CD8-positive, alpha-beta memory T cell (primary cell): ENCODE measurements around the gene AVP. TPM values are rescaled to one million over a fixed set of nuclear protein-coding genes. Genes with fewer than 3 reads are reported as not detected.
"Not testable (repeated sequence)": the region's sequence is repeated elsewhere in the genome, so short reads cannot be mapped to it uniquely, and the experiment has no call there.

Experiments used
- CTCF ChIA-PET: fragments of 350-600 bp; sonication (Branson Sonifier 250); formaldehyde crosslinking; loops from one replicate; lab custom pipeline; 2021; ENCODE audit warnings: antibody characterized with exemption; lab: Charles Lee
- POLR2A ChIA-PET: fragments of 350-600 bp; sonication (Branson Sonifier 250); formaldehyde crosslinking; loops from one replicate; lab custom pipeline; 2021; ENCODE audit warnings: antibody characterized with exemption; lab: Charles Lee
- DNase-seq, 5 donors: peaks; one replicate each; pipeline versions ENCODE4 v3.0.0 to v3.0.0-alpha.2; 2020 to 2022; ENCODE audit warnings: mixed read lengths in 1 of 5
- H3K27ac ChIP-seq: one replicate; pipeline ENCODE4 v1.7.0; 2013; ENCODE audit warnings: low read depth, mild to moderate bottlenecking, low read length, moderate library complexity
- H3K27me3 ChIP-seq: 2 replicates; pipeline ENCODE4 v1.7.0; 2013; ENCODE audit warnings: low read length, mild to moderate bottlenecking; ENCODE audit not compliant: insufficient read depth, poor library complexity, severe bottlenecking
- H3K36me3 ChIP-seq: 2 replicates; pipeline ENCODE4 v1.7.0; 2013; ENCODE audit warnings: mild to moderate bottlenecking, low read length, moderate library complexity; ENCODE audit not compliant: insufficient read depth
- H3K4me1 ChIP-seq: 2 replicates; pipeline ENCODE4 v1.7.0; 2013; ENCODE audit warnings: mild to moderate bottlenecking, low read length, moderate library complexity; ENCODE audit not compliant: insufficient read depth
- H3K4me3 ChIP-seq: 2 replicates; pipeline ENCODE4 v1.7.0; 2013; ENCODE audit warnings: mild to moderate bottlenecking, low read length
- H3K9me3 ChIP-seq: 2 replicates; pipeline ENCODE4 v1.7.0; 2013; ENCODE audit warnings: mild to moderate bottlenecking, low read length
- H3K27ac Mint-ChIP-seq, 8 donors: one replicate each; pipeline ENCODE4 v1.8.0; 2020 to 2021; ENCODE audit warnings: mixed read lengths in 8 of 8, mild to moderate bottlenecking in 6 of 8, inconsistent platforms in 3 of 8, moderate library complexity in 3 of 8
- H3K27me3 Mint-ChIP-seq, 2 donors: one replicate each; pipeline ENCODE4 v1.8.0; 2020 to 2021; ENCODE audit warnings: mixed read lengths in 2 of 2, mild to moderate bottlenecking in 1 of 2, moderate library complexity in 1 of 2
- H3K36me3 Mint-ChIP-seq, 3 donors: one replicate each; pipeline ENCODE4 v1.8.0; 2020 to 2021; ENCODE audit warnings: mixed read lengths in 3 of 3, inconsistent platforms in 1 of 3, mild to moderate bottlenecking in 1 of 3
- H3K4me1 Mint-ChIP-seq, 3 donors: one replicate each; pipeline ENCODE4 v1.8.0; 2020 to 2021; ENCODE audit warnings: mixed read lengths in 3 of 3, inconsistent platforms in 1 of 3, mild to moderate bottlenecking in 1 of 3
- H3K4me3 Mint-ChIP-seq, 7 donors: one replicate each; pipeline ENCODE4 v1.8.0; 2020 to 2021; ENCODE audit warnings: mixed read lengths in 7 of 7, mild to moderate bottlenecking in 6 of 7, moderate library complexity in 4 of 7, inconsistent platforms in 2 of 7
- H3K9me3 Mint-ChIP-seq, 5 donors: one replicate each; pipeline ENCODE4 v1.8.0; 2020 to 2022; ENCODE audit warnings: mixed read lengths in 5 of 5, mild to moderate bottlenecking in 3 of 5, moderate library complexity in 2 of 5, inconsistent platforms in 1 of 5
- polyA plus RNA-seq: library from polyadenylated mRNA; unstranded; fragments of 300-500 nt; fragmentation: Illumina TruSeq; gene quantifications from one replicate; pipeline ENCODE4 v1.2.3, GENCODE V29; 2021
- total RNA-seq, 2 experiments: library from RNA; stranded (reverse); gene quantifications; one replicate each; pipeline ENCODE4 v1.2.3, GENCODE V29; 2021

The AVP gene
- total and polyA plus RNA-seq, 3 experiments from 2014 or later, result not detected

DNA sequence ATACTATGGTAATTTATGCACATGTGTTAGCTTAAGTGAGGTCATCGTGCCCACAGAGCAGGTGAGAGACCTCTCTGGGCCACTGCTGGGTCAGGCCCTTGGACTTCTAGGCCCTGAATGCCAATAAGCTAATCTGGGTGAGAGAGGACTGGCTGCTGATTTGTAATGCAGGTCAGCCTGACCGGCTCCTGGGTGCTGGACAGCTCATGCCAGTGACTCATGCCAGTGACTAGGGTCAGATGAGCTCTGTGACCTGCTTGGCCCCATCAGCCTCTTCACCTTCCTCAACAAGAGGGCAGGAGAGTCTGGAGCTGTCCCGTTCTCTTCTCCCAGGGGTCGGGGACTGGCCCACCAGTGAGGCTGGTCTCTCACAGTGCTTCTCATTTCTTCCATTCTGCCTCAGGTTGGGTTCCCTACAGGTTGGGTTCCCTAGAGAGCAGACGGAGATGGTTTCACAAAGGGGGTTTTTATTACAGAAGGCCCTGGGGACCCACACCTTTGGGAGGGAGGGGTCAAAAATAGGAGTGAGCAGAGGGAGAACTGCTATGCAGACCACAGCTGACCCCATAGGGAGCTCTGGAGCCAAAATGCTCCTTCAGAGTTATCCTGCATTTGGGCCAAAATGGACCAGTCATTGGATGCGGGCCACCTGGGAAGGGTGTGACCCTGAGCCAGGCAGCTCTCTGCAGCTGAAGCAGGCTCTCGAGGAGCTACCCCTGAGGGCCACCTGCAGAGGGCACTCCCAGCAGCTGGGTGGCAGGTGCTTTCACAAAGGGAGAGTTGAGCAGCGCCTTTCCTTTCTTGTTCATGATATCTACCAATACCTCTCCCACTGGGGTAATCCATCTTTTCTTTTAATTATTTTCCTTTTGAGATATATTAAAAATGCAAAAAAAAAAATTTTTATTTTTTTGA, 15.3 kb downstream of the AVP start:
- ChIA-PET CTCF (interaction anchor here (0.9 to 1.6 kb wide), 7 partner anchors 15 to 179 kb away, joined by 3 to 7 read pairs (median 3); no protein-coding TSS in a partner anchor), POLR2A (no interaction called here)
- H3K4me1 Mint-ChIP-seq, result peaks cover 11 to 20% (median 11%) of the 10 kb centered on the region in 3 donors
- Histone ChIP-seq H3K9me3 (no peaks in the 10 kb centered on the region), H3K27me3 (no peaks in the 10 kb centered on the region), H3K4me3 (no peak overlapping the region), H3K4me1 (peaks cover 6% of the 10 kb centered on the region), H3K27ac (no peak overlapping the region), H3K36me3 (no peaks in the 10 kb centered on the region)
- no peak overlapping the region for H3K4me3 Mint-ChIP-seq
- no peaks in the 10 kb centered on the region for H3K9me3 Mint-ChIP-seq
- H3K27me3 Mint-ChIP-seq, result no peaks in the 10 kb centered on the region
- peak in 1 of 5 donors; percentile 59 for DNase-seq
- no peak overlapping the region for H3K27ac Mint-ChIP-seq
- H3K36me3 Mint-ChIP-seq, result peaks cover 0 to 4% (median 0%) of the 10 kb centered on the region in 3 donors

DNA sequence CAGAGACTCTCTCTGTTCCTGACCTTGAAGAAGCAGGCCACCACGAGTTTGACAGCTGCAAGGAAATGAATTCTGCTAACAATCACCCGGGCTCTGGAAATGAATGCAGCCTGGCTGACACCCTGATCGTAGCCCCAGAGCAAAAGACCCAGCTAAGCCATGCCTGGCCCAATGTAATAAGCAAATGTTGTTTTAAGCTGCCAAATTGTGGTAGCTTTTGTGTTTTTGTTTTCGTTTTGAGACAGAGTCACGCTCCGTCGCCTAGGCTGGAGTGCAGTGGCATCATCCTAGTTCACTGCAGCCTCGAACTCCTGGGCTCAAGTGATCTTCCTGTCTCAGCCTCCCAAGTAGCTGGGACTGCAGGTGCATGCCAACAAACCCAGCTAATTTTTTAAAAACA, 16.4 kb downstream of the AVP start:
- DNase-seq, result no peak
- H3K36me3 Mint-ChIP-seq, result peaks cover 0 to 4% (median 0%) of the 10 kb centered on the region in 3 donors

DNA sequence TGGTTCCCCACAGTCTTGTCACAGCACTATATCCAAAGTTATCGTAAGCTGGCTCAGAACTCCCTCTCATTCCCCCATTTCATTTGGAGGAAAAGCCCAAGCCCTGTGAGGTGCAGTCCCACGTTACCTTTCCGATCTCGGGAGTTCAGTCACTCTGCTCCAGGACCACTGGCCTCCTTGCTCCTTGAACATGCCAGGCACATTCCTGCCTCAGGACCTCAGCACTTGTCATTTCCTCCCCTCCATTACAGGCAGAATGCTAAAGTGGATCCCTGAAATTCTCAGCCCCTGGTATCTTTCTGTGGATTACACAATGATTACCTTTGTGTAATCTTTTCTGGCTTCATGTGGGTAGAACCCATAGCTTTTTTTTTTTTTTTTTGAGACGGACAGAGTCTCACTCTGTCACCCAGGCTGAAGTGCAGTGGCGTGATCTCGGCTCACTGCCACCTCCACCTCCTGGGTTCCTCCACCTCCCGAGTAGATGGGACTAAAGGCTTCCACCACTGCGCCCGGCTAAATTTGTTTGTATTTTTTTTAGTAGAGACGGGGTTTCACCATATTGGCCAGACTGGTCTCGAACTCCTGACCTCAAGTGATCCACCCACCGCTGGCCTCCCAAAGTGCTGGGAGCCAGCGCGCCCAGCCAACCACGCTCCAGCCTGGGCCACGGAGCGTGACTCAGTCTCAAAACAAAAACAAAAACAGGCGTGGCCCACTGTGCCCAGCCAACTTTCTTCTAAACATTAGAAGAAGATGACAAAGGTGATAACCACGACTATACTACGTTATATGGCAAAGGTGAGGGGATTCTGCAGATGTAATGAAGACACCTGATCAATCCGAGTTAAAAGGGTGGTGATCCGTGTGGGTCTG, 17.1 kb downstream of the AVP start:
- no peak for DNase-seq
- ChIA-PET POLR2A (no interaction called here), CTCF (no interaction called here)
- no peak overlapping the region for H3K4me3 Mint-ChIP-seq
- no peaks in the 10 kb centered on the region for H3K27me3 Mint-ChIP-seq
- no peaks in the 10 kb centered on the region for H3K9me3 Mint-ChIP-seq
- no peak overlapping the region for H3K27ac ChIP-seq
- peaks cover 2% of the 10 kb centered on the region for H3K4me1 ChIP-seq
- no peaks in the 10 kb centered on the region for H3K27me3 ChIP-seq
- H3K9me3 ChIP-seq, result no peaks in the 10 kb centered on the region
- H3K36me3 Mint-ChIP-seq, result peaks cover 0 to 4% (median 0%) of the 10 kb centered on the region in 3 donors
- no peak overlapping the region for H3K4me3 ChIP-seq
- H3K27ac Mint-ChIP-seq, result peak overlapping the region in 2 of 8 donors; percentile 59 to 66
- H3K4me1 Mint-ChIP-seq, result peaks cover 9 to 17% (median 11%) of the 10 kb centered on the region in 3 donors
- no peaks in the 10 kb centered on the region for H3K36me3 ChIP-seq

More for the DNA sequence above, 16.4 kb downstream of the AVP start:
- Histone ChIP-seq H3K27me3 (no peaks in the 10 kb centered on the region), H3K27ac (no peak overlapping the region), H3K4me3 (no peak overlapping the region), H3K36me3 (no peaks in the 10 kb centered on the region), H3K9me3 (no peaks in the 10 kb centered on the region), H3K4me1 (peaks cover 6% of the 10 kb centered on the region)
- peaks cover 11 to 20% (median 11%) of the 10 kb centered on the region in 3 donors for H3K4me1 Mint-ChIP-seq
- peak overlapping the region in 1 of 8 donors; percentile 66 for H3K27ac Mint-ChIP-seq
- ChIA-PET CTCF (no interaction called here), POLR2A (no interaction called here)
- H3K4me3 Mint-ChIP-seq, result no peak overlapping the region
- no peaks in the 10 kb centered on the region for H3K9me3 Mint-ChIP-seq
- H3K27me3 Mint-ChIP-seq, result no peaks in the 10 kb centered on the region

DNA sequence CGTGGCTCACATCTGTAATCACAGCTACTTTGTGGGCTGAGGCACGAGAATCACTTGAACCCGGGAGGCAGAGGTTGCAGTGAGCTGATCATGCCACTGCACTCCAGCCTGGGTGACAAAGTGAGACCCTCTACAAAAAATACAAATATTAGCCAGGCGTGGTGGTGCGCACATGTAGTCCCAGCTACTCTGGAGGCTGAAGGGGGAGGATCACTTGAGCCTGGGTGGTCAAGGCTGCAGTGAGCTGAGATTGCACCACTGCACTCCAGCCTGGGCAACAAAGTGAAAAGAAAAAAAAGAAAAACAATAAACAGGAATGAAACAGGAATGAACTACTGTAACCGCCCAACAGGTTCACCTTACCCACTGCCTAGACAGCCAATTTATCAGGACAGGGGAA, 20.4 kb downstream of the AVP start:
- CTCF ChIA-PET, H3K36me3 ChIP-seq, H3K4me1 Mint-ChIP-seq, DNase-seq, H3K4me3 ChIP-seq, H3K27me3 ChIP-seq, H3K9me3 Mint-ChIP-seq, H3K27me3 Mint-ChIP-seq, H3K9me3 ChIP-seq, POLR2A ChIA-PET, H3K4me3 Mint-ChIP-seq, H3K4me1 ChIP-seq, H3K27ac Mint-ChIP-seq, H3K36me3 Mint-ChIP-seq, H3K27ac ChIP-seq: not testable (repeated sequence)

DNA sequence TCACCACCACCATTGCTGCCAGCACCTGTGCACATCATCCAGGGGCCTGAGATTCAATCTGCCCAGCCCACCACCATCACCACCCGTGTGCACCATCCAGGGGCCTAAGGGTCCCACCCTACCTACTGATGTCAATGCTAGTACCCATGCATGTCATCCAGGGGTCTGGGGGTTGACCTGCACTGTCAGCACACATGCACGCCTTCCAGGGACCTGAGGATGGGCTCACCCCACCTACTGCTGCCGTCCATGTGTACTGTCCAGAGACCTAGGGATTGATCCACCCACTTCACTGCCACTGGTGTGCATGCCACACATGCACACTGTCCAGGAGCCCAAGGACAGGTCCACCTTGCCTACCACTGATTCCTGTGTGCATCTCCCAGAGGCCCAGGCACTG, 25.0 kb downstream of the AVP start:
- no peak overlapping the region for H3K27ac ChIP-seq
- Mint-ChIP-seq H3K36me3 (peaks cover 0 to 2% (median 0%) of the 10 kb centered on the region in 3 donors), H3K27ac (no peak overlapping the region), H3K4me3 (no peak overlapping the region), H3K27me3 (peaks cover 0 to 3% of the 10 kb centered on the region in 2 donors), H3K4me1 (peaks cover 0 to 5% (median 0%) of the 10 kb centered on the region in 3 donors), H3K9me3 (no peaks in the 10 kb centered on the region)
- H3K9me3 ChIP-seq, result no peaks in the 10 kb centered on the region
- H3K4me3 ChIP-seq, result no peak overlapping the region
- CTCF ChIA-PET, result no interaction called here
- H3K4me1 ChIP-seq, result no peaks in the 10 kb centered on the region
- H3K27me3 ChIP-seq, result no peaks in the 10 kb centered on the region
- no peak for DNase-seq
- no peaks in the 10 kb centered on the region for H3K36me3 ChIP-seq
- POLR2A ChIA-PET, result no interaction called here

DNA sequence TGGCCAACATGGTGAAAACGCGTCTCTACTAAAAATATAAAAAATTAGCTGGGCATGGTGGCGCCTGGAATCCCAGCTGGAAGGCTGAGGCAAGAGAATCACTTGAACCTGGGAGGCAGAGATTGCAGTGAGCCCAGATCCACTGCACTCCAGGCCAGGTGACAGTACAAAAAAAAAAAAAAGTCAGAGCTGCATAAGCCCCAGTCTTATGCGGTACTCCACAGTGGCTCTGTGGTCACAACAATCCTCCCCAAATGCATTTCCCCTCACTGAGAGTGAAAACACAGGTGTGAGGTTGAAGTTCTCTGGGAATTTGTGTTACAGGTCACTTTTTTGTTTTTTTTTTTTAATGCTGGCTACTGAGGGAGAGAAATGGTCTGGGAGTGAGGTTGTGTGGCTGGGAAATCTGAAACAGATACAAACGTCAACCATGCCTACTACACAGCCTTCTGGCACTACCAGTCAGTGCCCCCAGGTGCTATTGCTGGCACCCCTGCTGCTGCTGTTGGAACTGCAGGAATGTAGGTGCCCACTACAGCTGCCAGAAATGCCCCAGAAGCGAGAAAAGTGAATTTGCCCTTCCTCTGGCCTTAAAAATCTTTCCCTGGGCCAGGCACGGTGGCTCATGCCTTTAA, 33.0 kb downstream of the AVP start:
- peaks cover 0 to 34% (median 0%) of the 10 kb centered on the region in 3 donors for H3K36me3 Mint-ChIP-seq
- H3K9me3 ChIP-seq, result no peaks in the 10 kb centered on the region
- no peaks in the 10 kb centered on the region for H3K27me3 Mint-ChIP-seq
- H3K4me1 ChIP-seq, result peaks cover 11% of the 10 kb centered on the region
- peaks cover 14% of the 10 kb centered on the region for H3K36me3 ChIP-seq
- H3K4me3 Mint-ChIP-seq, result no peak overlapping the region
- H3K27me3 ChIP-seq, result no peaks in the 10 kb centered on the region
- ChIA-PET POLR2A (interaction anchor here (0.7 kb wide), 1 partner anchor 17 kb away, joined by 4 read pairs; no protein-coding TSS in a partner anchor), CTCF (interaction anchor here (1.6 kb wide), 1 partner anchor 23 kb away, joined by 4 read pairs; no protein-coding TSS in a partner anchor)
- no peak overlapping the region for H3K4me3 ChIP-seq
- no peak for DNase-seq
- peaks cover 7 to 21% (median 8%) of the 10 kb centered on the region in 3 donors for H3K4me1 Mint-ChIP-seq
- no peak overlapping the region for H3K27ac Mint-ChIP-seq
- H3K27ac ChIP-seq, result no peak overlapping the region
- no peaks in the 10 kb centered on the region for H3K9me3 Mint-ChIP-seq

DNA sequence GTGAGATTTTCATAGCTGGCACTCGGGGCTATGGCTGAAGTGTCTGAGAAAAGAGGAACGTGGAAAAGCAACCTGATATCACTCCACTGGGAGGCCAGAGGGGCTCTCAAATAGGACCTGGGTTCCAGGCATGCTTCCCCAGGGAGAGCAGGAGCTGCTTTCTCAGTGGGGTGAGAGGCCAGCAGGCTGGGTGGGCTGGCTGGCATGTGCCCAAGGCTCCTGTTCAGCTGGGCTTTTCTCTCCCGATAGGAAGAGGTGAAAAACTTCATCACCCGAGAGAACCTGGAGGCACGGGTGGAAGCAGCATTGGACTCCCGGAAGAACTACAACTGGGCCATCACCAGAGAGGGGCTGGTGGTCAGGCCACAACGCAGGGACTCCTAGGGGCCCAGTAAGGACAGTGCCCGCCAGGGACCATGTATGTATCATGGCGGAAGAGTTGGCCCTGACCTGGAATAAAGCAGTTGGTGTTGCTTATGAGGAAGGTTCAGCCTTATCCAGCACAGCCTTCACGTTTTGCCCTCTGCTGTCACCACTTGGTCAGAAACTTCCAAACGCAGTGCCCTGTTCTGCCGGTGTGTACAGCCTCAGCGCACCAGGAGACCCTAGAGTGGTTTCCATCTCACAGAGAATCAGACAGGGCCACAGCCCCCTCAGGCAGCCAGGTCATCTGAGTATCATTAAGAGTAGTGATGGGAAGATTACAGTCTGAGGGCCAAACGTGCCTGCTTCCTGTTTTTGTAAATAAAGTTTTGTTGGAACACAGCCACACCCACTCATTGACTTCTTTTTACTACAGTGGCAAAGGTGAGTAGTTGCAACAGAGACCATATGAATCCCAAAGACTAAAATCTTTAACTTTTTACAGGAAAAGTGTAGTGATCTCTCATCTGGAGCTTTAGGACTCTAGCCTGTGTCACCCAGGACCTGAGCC, 36.8 kb downstream of the AVP start:
- Histone ChIP-seq H3K4me3 (no peak overlapping the region), H3K27ac (no peak overlapping the region), H3K4me1 (peaks cover 15% of the 10 kb centered on the region), H3K36me3 (peaks cover 14% of the 10 kb centered on the region), H3K27me3 (no peaks in the 10 kb centered on the region), H3K9me3 (no peaks in the 10 kb centered on the region)
- CTCF ChIA-PET, result no interaction called here
- H3K9me3 Mint-ChIP-seq, result no peaks in the 10 kb centered on the region
- H3K4me3 Mint-ChIP-seq, result peak overlapping the region; percentile 23 to 93 (median 82)
- DNase-seq, result no peak
- peaks cover 12 to 31% (median 13%) of the 10 kb centered on the region in 3 donors for H3K4me1 Mint-ChIP-seq
- H3K36me3 Mint-ChIP-seq, result peaks cover 0 to 36% (median 0%) of the 10 kb centered on the region in 3 donors
- peaks cover 0 to 2% of the 10 kb centered on the region in 2 donors for H3K27me3 Mint-ChIP-seq
- H3K27ac Mint-ChIP-seq, result peak overlapping the region in 2 of 8 donors; percentile 12 to 24
- POLR2A ChIA-PET, result no interaction called here
